ENCODE data around the gene PTPRD.

Gene PTPRD

DNA sequence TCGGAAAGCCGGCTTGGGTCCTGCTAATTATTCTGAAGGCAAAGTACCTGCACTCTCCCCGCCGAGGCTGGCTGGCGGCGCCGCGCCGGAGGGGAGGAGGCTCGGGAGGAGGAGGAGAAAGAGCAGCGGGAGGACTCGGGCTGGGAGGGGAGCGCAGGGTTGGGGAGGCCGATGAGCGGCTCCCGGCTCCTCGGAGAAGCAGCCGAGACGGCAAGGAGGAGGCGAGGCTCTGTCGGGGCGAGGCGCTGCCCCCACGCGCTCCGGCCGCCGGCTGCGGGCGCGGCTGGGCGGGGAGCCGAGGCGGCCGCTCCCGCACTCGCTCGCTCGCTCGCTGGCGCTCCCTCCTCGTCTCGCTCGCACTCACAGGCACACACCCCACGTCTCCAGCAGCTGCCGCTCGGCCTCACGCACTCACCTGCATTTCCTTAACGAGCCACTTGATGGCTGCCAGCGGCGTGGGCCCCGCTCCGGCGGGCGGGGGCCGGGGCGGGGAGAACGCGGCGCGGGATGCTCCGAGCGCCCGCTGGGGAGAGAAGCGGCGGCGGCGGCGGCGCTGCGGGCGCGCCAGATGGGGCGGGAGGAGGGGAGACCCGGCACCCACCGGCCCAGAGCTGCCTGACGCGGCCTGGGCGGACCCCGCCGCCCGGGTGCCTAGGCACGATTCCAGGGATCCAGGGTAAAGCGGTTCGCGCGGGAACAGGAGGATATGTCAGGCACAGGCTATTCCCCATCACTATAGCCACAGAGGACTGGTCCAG lies at the start of gene PTPRD:
PTPRD (minus strand) TSS at position 362 of the 758 bp plus-strand sequence.
- DNase-seq (ENCODE audit: low read depth in 2 of 2): no peak

GRCh38 chr9:10661994-10662393 lies 49.2 kb upstream of the PTPRD start:
- no peak for DNase-seq (ENCODE audit: low read depth in 2 of 2)

DNA sequence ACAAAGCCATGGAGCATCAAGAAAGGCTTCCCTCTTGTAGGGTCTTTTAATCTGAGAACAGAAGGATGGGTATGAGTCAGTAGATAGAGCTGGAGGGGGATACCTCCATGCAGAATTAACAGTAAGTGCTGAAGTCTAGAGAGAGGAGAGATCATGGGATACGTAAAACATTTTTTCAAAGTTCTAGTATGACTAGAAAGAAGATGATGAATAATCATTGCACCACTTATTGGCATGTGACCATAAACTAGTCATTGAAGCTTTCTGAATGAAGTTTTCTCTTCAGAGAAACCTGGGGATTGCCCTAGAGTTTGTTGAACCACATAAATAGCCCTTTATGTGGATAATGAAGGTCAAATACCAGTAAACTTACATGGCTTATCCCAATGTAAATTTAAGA lies 48.6 kb upstream of the PTPRD start:
- no peak for DNase-seq (ENCODE audit: low read depth in 2 of 2)

DNA sequence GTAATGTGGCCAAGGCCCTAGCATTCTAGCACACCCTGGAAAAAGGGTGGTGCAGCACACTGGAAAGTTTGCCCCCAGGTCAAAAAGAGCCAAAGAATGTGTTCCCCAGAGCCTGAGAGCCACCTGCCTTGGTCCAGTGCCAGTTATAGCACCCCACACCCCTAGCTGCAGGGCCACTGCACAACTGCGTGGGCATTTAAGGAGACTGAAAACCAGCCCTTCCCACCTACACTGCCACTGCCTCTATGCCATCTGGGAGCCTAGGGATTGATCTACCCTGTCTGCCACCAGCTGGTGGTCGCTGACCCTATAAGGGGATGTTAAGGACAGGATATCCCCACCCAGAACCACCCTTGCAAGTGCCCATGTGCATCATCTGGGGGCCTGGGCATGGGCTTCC lies 38.2 kb upstream of the PTPRD start:
- DNase-seq (ENCODE audit: low read depth in 2 of 2): no peak

DNA sequence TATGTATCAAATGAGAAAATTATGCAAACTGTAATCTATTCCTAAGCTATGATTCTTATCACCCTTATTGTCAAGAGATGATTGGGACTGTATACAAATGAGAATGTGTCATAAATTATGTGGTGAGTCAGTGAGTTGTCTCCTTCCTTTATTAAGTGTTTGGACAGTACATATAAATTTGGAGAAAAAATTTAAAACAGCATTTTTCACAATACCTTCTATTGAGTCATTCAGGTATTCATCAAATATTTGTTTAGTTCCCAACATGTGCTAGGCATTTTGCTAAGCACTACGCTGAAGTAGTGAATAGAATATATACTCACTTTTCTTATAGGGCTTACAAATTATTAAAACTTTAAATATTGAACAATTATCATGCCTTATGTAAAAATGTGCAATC lies 36.3 kb upstream of the PTPRD start:
- no peak for DNase-seq (ENCODE audit: low read depth in 2 of 2)

DNA sequence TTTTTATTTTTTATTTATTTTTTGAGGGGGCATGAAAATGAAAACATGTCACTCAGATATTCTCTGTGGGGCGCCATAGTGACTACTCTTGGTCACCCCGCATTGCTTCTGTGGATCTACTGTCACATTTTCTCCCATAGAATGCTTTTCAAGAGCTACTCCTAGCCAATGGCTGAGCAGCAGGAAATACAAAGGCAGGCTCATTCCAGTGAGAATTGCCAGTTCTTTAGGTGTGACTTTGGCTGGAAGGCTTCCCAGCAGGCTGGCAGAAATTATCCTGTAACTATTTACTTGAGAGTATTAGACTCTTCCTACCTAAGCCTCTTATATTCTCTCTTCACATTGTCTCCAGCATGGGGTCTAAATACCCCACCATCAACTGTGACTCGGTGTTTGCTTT lies 21.0 kb upstream of the PTPRD start:
- DNase-seq (ENCODE audit: low read depth in 2 of 2): no peak

GRCh38 chr9:10614196-10614800 lies 1.5 kb upstream of the PTPRD start:
- DNase-seq (ENCODE audit: low read depth in 2 of 2): no peak

- DNase-seq (ENCODE audit: low read depth in 2 of 2): no peak
These were observed 617 bp upstream of the PTPRD start for GRCh38 chr9:10613419-10613818.

- no peak for DNase-seq (ENCODE audit: low read depth in 2 of 2)
These were observed 7.4 kb downstream of the PTPRD start for GRCh38 chr9:10605388-10605787.

GRCh38 chr9:10604927-10605326 lies 7.9 kb downstream of the PTPRD start:
- no peak for DNase-seq (ENCODE audit: low read depth in 2 of 2)

DNA sequence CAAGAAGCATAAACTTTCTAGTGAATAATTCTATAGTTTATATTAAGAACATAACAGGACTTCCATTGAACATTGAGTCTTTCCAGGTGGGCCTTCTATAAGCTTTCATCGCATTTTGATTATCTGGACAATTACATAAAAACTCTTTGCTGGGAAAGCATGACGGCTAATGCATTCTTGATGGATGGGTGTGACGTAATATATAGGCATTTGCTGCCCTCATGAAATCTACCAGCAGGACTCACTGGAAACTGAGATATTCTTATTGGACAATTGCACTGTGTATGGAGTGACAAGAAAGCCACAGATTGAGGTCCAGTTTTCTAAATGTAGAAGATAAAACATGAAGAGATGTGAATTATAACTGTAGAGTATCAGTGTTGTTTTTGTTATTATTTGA lies 15.0 kb downstream of the PTPRD start:
- no peak for DNase-seq (ENCODE audit: low read depth in 2 of 2)

- DNase-seq (ENCODE audit: low read depth in 2 of 2): no peak
These were observed 18.3 kb downstream of the PTPRD start for GRCh38 chr9:10594482-10594881.

GRCh38 chr9:10586407-10586806 lies 26.4 kb downstream of the PTPRD start:
- no peak for DNase-seq (ENCODE audit: low read depth in 2 of 2)

DNA sequence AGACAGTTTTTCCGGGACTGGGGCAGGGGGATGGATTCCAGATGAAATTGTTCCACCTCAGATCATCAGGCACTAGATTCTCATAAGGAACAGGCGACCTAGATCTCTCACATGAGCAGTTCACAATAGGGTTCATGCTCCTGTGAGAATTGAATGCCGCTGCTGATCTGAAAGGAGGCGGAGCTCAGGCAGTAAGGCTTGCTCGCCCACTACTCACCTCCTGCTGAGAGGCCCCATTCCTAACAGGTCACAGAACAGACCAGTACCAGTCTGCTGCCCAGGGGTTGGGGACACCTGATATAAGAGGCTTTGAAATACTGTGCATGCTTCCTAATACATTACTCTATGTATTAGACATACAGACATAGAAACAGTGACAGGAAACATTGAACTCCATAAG lies 41.1 kb downstream of the PTPRD start:
- DNase-seq (ENCODE audit: low read depth in 2 of 2): no peak

- no peak for DNase-seq (ENCODE audit: low read depth in 2 of 2)
These were observed 46.0 kb downstream of the PTPRD start for GRCh38 chr9:10566848-10567247.

GRCh38 chr9:10562581-10563343 lies 50.0 kb downstream of the PTPRD start:
- DNase-seq (ENCODE audit: low read depth in 2 of 2): no peak

DNA sequence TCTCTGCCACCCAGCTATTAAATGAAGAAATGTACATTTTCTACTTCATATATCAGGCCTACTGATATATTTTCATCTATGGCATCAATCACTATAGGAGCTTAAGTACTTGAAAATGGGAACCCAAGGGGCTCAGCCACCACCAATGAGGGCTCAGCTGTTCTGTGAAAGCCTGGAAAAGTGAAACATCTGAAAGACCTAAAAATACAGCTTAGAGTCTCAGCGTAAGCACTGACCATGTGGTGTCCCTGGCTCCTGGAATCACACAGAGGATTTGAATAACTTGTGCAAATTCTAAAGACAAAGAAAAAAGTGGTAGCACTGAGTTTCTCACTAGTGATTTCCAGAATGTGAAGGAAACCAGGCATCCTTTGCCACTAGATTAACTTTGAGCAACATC lies 64.5 kb downstream of the PTPRD start:
- DNase-seq (ENCODE audit: low read depth in 2 of 2): no peak

GRCh38 chr9:10538073-10538472 lies 74.7 kb downstream of the PTPRD start:
- DNase-seq (ENCODE audit: low read depth in 2 of 2): no peak

GRCh38 chr9:10534850-10535249 lies 78.0 kb downstream of the PTPRD start:
- DNase-seq (ENCODE audit: low read depth in 2 of 2): no peak

DNA sequence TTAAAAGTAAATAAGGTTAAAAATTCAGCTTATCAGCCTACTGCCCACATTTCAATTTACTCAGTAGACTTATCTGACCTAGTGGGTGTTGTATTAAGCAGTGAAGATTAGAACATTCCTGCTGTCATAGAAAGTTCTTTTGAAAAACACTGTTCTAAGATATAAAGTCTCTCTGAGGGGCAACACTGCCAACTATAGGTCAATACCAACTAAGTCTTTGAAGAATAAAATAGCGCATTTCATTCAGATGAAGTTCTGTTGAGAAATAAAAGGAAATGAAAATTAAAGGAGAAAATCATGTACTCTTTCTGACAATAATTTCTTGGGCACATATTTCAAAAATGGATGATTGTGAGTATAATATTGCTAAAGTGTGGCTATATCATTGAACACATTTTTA lies 86.8 kb downstream of the PTPRD start:
- no peak for DNase-seq (ENCODE audit: low read depth in 2 of 2)

DNA sequence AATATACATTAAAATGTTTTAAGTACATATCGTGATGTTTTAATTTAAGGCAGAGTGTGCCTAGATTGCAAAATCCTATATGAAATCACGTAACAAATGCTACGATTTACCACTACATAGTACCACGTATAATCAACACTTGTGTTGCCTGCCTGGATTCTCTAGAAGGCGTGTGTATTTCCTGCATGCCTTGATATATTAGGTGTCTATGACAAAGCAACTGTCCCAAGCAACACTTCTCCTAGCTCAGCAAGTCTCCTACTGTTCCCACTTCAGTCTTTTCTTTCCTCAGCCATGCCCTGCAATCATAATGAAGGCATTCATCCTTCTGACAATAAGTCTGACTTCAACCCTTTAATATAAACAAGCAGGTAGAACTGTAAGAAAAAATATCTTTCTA lies 89.6 kb downstream of the PTPRD start:
- DNase-seq (ENCODE audit: low read depth in 2 of 2): no peak

DNA sequence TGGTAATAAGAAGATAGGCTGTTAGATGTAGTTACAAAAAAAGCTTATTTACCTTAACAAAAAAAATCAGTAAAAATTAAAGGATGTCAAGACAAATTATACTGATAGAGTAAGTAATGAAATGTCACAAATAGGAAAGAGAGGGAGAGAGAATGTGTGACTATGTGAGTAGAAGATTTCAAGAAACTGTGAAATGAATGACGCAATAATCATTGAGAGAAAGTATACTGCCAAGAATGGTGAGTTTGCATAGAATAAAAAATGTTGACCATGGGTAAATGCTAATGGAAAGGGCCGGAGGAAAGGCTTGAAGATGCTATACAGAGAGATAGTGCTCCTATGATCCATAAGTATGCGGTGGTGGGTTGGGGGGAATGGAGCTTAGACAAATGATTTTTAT lies 100.7 kb downstream of the PTPRD start:
- no peak for DNase-seq (ENCODE audit: low read depth in 2 of 2)

DNA sequence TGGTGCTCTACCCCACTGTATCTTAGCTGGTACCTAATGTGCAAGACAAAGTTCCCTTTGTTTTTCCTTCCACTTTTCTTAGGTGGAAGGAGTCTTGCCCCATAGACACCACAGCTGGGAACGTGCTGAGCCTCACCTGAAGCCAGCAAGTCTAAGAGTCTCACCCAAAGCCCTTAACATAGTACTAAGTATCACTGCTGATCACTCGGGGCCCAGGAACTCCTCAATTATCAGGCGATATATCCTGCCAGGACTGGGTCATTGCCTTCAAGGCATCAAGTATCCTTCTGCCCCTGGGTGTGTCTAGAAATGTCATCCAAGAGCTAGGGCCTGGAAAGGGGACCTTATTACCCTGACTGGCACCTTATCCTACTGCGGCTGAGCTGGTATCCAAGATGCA lies 123.9 kb downstream of the PTPRD start:
- no peak for DNase-seq (ENCODE audit: low read depth in 2 of 2)
